SK-N-MC (cell line): ENCODE results near the gene MAP4K4.

Experiments used
- EZH2 ChIP-seq: fragments of 200-600 bp; sonication (generic); IDR thresholded peaks from one replicate; pipeline ENCODE4 v1.6.1; 2017; ENCODE audit warnings: antibody characterized with exemption
- FOXP2 ChIP-seq: optimal IDR thresholded peaks from 2 replicates; pipeline ENCODE3; 2011; ENCODE audit warnings: mild to moderate bottlenecking, moderate library complexity; ENCODE audit not compliant: insufficient read depth; ENCODE audit errors: extremely low read length, control extremely low read depth
- POLR2AphosphoS5 ChIP-seq: IDR thresholded peaks from 2 replicates; pipeline ENCODE4 v1.6.1; 2012; ENCODE audit warnings: mild to moderate bottlenecking, low read depth, low read length, borderline replicate concordance

GRCh38 chr2:101803945-101804696 lies 106.6 kb downstream of the MAP4K4 start:
- no peak for TF ChIP-seq POLR2AphosphoS5
- no peak for TF ChIP-seq EZH2
- TF ChIP-seq FOXP2 = no peak
